CD4-positive, alpha-beta T cell (primary cell): Measurements from ENCODE around the gene C1GALT1. TPM values are rescaled to one million over a fixed set of nuclear protein-coding genes. Genes with fewer than 3 reads are reported as not detected.

Source experiments
- ATAC-seq: fragments of 200-7000 bp; cut with Tn5 transposase; one replicate; pipeline ENCODE4 v1.10.0; 2022; ENCODE audit warnings: mild to moderate bottlenecking; ENCODE audit not compliant: poor library complexity
- CTCF ChIA-PET: fragments of 350-600 bp; sonication (Branson Sonifier 250); formaldehyde crosslinking; loops from one replicate; lab custom pipeline; 2021; ENCODE audit warnings: antibody characterized with exemption, inconsistent platforms; lab: Charles Lee
- POLR2A ChIA-PET: fragments of 350-600 bp; sonication (Branson Sonifier 250); formaldehyde crosslinking; loops from one replicate; lab custom pipeline; 2021; ENCODE audit warnings: antibody characterized with exemption, inconsistent platforms; lab: Charles Lee
- DNase-seq, 14 experiments: peaks; one replicate each; pipeline ENCODE4 v3.0.0-alpha.2; 2013 to 2020; ENCODE audit warnings: mixed read lengths in 2 of 14
- H3K27ac ChIP-seq, 2 donors: one replicate each; pipeline versions ENCODE4 v1.5.1 to v1.7.0; 2013; ENCODE audit warnings: low read length in 2 of 2, low read depth in 1 of 2, mild to moderate bottlenecking in 1 of 2
- H3K27me3 ChIP-seq, 2 experiments: 1 replicate in 1 of 2; 2 replicates in 1 of 2; pipeline versions ENCODE4 v1.6.1 to v1.7.0; 2013; ENCODE audit warnings: low read length in 2 of 2, control low read depth in 1 of 2, mild to moderate bottlenecking in 1 of 2, moderate library complexity in 1 of 2; ENCODE audit not compliant: insufficient read depth in 2 of 2, control insufficient read depth in 1 of 2
- H3K36me3 ChIP-seq: one replicate; pipeline ENCODE4 v1.6.1; 2013; ENCODE audit warnings: low read length, control low read depth; ENCODE audit not compliant: insufficient read depth
- H3K4me1 ChIP-seq: one replicate; pipeline ENCODE4 v1.6.1; 2013; ENCODE audit warnings: low read length, control low read depth; ENCODE audit not compliant: insufficient read depth
- H3K4me3 ChIP-seq: one replicate; pipeline ENCODE4 v1.5.1; 2013; ENCODE audit warnings: mild to moderate bottlenecking, low read length, moderate library complexity
- H3K9me3 ChIP-seq, 2 experiments: 1 replicate in 1 of 2; 2 replicates in 1 of 2; pipeline versions ENCODE4 v1.6.1 to v1.7.0; 2013; ENCODE audit warnings: low read length in 2 of 2, mild to moderate bottlenecking in 2 of 2, control low read depth in 1 of 2, moderate library complexity in 1 of 2; ENCODE audit not compliant: control insufficient read depth in 1 of 2, insufficient read depth in 1 of 2
- H3K27ac Mint-ChIP-seq: one replicate; pipeline ENCODE4 v1.8.0; 2020; ENCODE audit warnings: mixed read lengths
- H3K27me3 Mint-ChIP-seq: one replicate; pipeline ENCODE4 v1.8.0; 2021; ENCODE audit warnings: mixed read lengths
- H3K36me3 Mint-ChIP-seq: one replicate; pipeline ENCODE4 v1.8.0; 2021; ENCODE audit warnings: low read depth, mixed read lengths
- H3K4me1 Mint-ChIP-seq: one replicate; pipeline ENCODE4 v1.8.0; 2021; ENCODE audit warnings: low read depth, mixed read lengths
- H3K4me3 Mint-ChIP-seq: one replicate; pipeline ENCODE4 v1.8.0; 2020; ENCODE audit warnings: mild to moderate bottlenecking, mixed read lengths
- H3K9me3 Mint-ChIP-seq: one replicate; pipeline ENCODE4 v1.8.0; 2020; ENCODE audit warnings: mixed read lengths
- intact Hi-C, 2 experiments: fragments of 100-400 bp; cut with DNase I in 1 of 2; cut with micrococcal nuclease in 1 of 2; formaldehyde crosslinking; loops; one replicate each; pipeline versions ENCODE4 v1.15.1 to v1.9.0; 2023 to 2025; cut with DNase I, micrococcal nuclease
- total RNA-seq, 174 experiments: library from RNA in 2 of 174; stranded (reverse) in 2 of 174; gene quantifications; one replicate each; pipeline ENCODE4 v1.2.3 and lab custom pipeline; 2021 to 2026
- TF ChIP-seq, protein P1 (sequence below): fragments of 200-600 bp; IDR thresholded peaks from one replicate; pipeline ENCODE4 v1.8.0; 2022; ENCODE audit warnings: antibody characterized with exemption, mild to moderate bottlenecking

C1GALT1 gene
- total RNA-seq, 2 experiments from 2014 or later, result 49.4 to 51.9 TPM

DNA sequence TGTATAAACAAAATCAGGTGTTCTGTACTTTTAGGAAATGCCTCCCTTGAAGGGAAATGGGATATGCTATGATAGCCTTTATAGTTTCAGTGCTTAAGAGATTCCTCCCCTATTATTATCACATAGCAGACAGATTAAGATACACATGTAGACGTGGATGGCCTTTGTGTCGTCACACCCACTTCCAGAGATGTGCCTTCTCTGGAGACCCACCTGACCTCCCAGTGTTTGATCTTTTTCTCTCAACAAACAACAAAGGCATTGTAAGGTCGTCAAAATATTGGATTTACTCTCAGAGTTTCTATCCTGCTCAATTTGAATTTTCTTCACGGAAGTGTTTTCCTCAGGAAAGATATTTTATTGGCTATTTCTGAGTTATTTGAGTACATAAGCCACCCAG is 25.7 kb upstream of the C1GALT1 start:
- Mint-ChIP-seq H3K4me1 (peaks cover 76% of the 10 kb centered on the region), H3K36me3 (peaks cover 16% of the 10 kb centered on the region), H3K27ac (peak overlapping the region; percentile 85), H3K27me3 (no peaks in the 10 kb centered on the region), H3K4me3 (peak overlapping the region; percentile 64), H3K9me3 (no peaks in the 10 kb centered on the region)
- peaks cover 0 to 9% of the 10 kb centered on the region in 2 experiments for H3K9me3 ChIP-seq
- peak; percentile 14 for ATAC-seq
- peak in 2 of 14 experiments; percentile 23 to 29 for DNase-seq
- no peaks in the 10 kb centered on the region for H3K27me3 ChIP-seq
- ChIA-PET CTCF (interaction anchor here (0.5 to 3.2 kb wide), 2 partner anchors 25 to 62 kb away, joined by 3 to 15 read pairs; partner anchors contain the start of gene C1GALT1), POLR2A (interaction anchor here (0.6 to 5.4 kb wide), 11 partner anchors 9 to 811 kb away, joined by 3 to 119 read pairs (median 6); partner anchors contain the start of genes C1GALT1 and UMAD1)
- no peaks in the 10 kb centered on the region for H3K36me3 ChIP-seq
- peak overlapping the region; percentile 35 for H3K4me3 ChIP-seq
- H3K27ac ChIP-seq, result peak overlapping the region; percentile 50 to 72
- TF ChIP-seq, protein P1, sequence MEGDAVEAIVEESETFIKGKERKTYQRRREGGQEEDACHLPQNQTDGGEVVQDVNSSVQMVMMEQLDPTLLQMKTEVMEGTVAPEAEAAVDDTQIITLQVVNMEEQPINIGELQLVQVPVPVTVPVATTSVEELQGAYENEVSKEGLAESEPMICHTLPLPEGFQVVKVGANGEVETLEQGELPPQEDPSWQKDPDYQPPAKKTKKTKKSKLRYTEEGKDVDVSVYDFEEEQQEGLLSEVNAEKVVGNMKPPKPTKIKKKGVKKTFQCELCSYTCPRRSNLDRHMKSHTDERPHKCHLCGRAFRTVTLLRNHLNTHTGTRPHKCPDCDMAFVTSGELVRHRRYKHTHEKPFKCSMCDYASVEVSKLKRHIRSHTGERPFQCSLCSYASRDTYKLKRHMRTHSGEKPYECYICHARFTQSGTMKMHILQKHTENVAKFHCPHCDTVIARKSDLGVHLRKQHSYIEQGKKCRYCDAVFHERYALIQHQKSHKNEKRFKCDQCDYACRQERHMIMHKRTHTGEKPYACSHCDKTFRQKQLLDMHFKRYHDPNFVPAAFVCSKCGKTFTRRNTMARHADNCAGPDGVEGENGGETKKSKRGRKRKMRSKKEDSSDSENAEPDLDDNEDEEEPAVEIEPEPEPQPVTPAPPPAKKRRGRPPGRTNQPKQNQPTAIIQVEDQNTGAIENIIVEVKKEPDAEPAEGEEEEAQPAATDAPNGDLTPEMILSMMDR, result no peak
- H3K4me1 ChIP-seq, result peaks cover 24% of the 10 kb centered on the region
- intact Hi-C loops, result loop anchor here in 1 of 2 experiments (1.0 to 10.0 kb wide), 3 partner anchors 25 to 52 kb away; no protein-coding TSS in a partner anchor

- intact Hi-C loops, result loop anchor here in 1 of 2 experiments (1.0 to 10.0 kb wide), 3 partner anchors 24 to 53 kb away; no protein-coding TSS in a partner anchor
- H3K27me3 Mint-ChIP-seq, result no peaks in the 10 kb centered on the region
- peaks cover 71% of the 10 kb centered on the region for H3K4me1 Mint-ChIP-seq
Measured at GRCh38 chr7:7157177-7157886, 25.0 kb upstream of the C1GALT1 start.

GRCh38 chr7:7157887-7158271 is 24.5 kb upstream of the C1GALT1 start:
- H3K4me3 Mint-ChIP-seq, result peak overlapping the region; percentile 64
- Histone ChIP-seq H3K36me3 (no peaks in the 10 kb centered on the region), H3K27me3 (no peaks in the 10 kb centered on the region), H3K4me3 (peak overlapping the region; percentile 35), H3K4me1 (peaks cover 24% of the 10 kb centered on the region), H3K27ac (peak overlapping the region; percentile 50 to 72), H3K9me3 (peaks cover 0 to 5% of the 10 kb centered on the region in 2 experiments)
- peaks cover 16% of the 10 kb centered on the region for H3K36me3 Mint-ChIP-seq
- H3K27me3 Mint-ChIP-seq, result no peaks in the 10 kb centered on the region
- CTCF ChIA-PET, result interaction anchor here (3.2 kb wide), 1 partner anchor 24 kb away, joined by 15 read pairs; the partner anchor contains the start of gene C1GALT1
- intact Hi-C loops, result loop anchor here in 1 of 2 experiments (1.0 to 10.0 kb wide), 3 partner anchors 23 to 53 kb away; no protein-coding TSS in a partner anchor
- H3K4me1 Mint-ChIP-seq, result peaks cover 68% of the 10 kb centered on the region
- POLR2A ChIA-PET, result interaction anchor here (0.9 to 5.4 kb wide), 11 partner anchors 12 to 482 kb away, joined by 3 to 119 read pairs (median 6); partner anchors contain the start of genes C1GALT1 and UMAD1
- H3K9me3 Mint-ChIP-seq, result no peaks in the 10 kb centered on the region
- no peak for DNase-seq
- TF ChIP-seq, protein P1, result no peak
- no peak for ATAC-seq
- H3K27ac Mint-ChIP-seq, result peak overlapping the region; percentile 85

More at GRCh38 chr7:7157177-7157886, 25.0 kb upstream of the C1GALT1 start:
- H3K27ac ChIP-seq, result peak overlapping the region; percentile 50 to 72
- H3K27me3 ChIP-seq, result no peaks in the 10 kb centered on the region
- H3K36me3 ChIP-seq, result no peaks in the 10 kb centered on the region
- Mint-ChIP-seq H3K9me3 (no peaks in the 10 kb centered on the region), H3K27ac (peak overlapping the region; percentile 85), H3K36me3 (peaks cover 16% of the 10 kb centered on the region), H3K4me3 (peak overlapping the region; percentile 64)
- H3K9me3 ChIP-seq, result peaks cover 0 to 6% of the 10 kb centered on the region in 2 experiments
- ChIA-PET POLR2A (interaction anchor here (0.6 to 5.4 kb wide), 14 partner anchors 8 to 810 kb away, joined by 3 to 119 read pairs (median 4); partner anchors contain the start of genes C1GALT1 and UMAD1), CTCF (interaction anchor here (0.5 to 3.2 kb wide), 2 partner anchors 25 to 61 kb away, joined by 3 to 15 read pairs; partner anchors contain the start of gene C1GALT1)
- H3K4me3 ChIP-seq, result peak overlapping the region; percentile 35
- TF ChIP-seq, protein P1, result no peak
- ATAC-seq, result peak; percentile 96
- DNase-seq, result peak; percentile 31 to 92 (median 54)
- H3K4me1 ChIP-seq, result peaks cover 24% of the 10 kb centered on the region
